WTC11 (cell line): ENCODE data around the gene NRXN3. TPM values are rescaled to one million over a fixed set of nuclear protein-coding genes. Genes with fewer than 3 reads are reported as not detected.

ENCODE experiments used
- ATAC-seq: fragments of 200-7000 bp; cut with Tn5 transposase; 2 replicates; pipeline ENCODE4 v1.10.0; 2021; ENCODE audit warnings: mild to moderate bottlenecking, moderate library complexity
- CTCF ChIA-PET: fragments of 300-600 bp; sonication (Branson Sonifier 250); formaldehyde crosslinking; loops from one replicate; lab custom pipeline; 2021; ENCODE audit warnings: antibody characterized with exemption; lab: Charles Lee
- POLR2A ChIA-PET: fragments of 350-600 bp; sonication (Branson Sonifier 250); formaldehyde crosslinking; loops from one replicate; lab custom pipeline; 2021; ENCODE audit warnings: antibody characterized with exemption; lab: Charles Lee
- DNase-seq: peaks from one replicate; pipeline ENCODE4 v3.0.0; 2021; ENCODE audit warnings: low spot score
- H3K27ac Mint-ChIP-seq: 2 replicates; pipeline ENCODE4 v1.8.0; 2021; ENCODE audit warnings: mixed read lengths
- H3K27me3 Mint-ChIP-seq: 2 replicates; pipeline ENCODE4 v1.8.0; 2021; ENCODE audit warnings: low read depth, mild to moderate bottlenecking, moderate library complexity, mixed read lengths
- H3K36me3 Mint-ChIP-seq: 2 replicates; pipeline ENCODE4 v1.8.0; 2021; ENCODE audit warnings: mixed read lengths
- H3K4me1 Mint-ChIP-seq: 2 replicates; pipeline ENCODE4 v1.8.0; 2022; ENCODE audit warnings: mixed read lengths
- H3K4me3 Mint-ChIP-seq: 2 replicates; pipeline ENCODE4 v1.8.0; 2021; ENCODE audit warnings: mild to moderate bottlenecking, moderate library complexity, mixed read lengths
- H3K9me3 Mint-ChIP-seq: 2 replicates; pipeline ENCODE4 v1.8.0; 2021; ENCODE audit warnings: mixed read lengths
- ELF4 ChIP-seq: sonication (generic); formaldehyde crosslinking; IDR thresholded peaks from 2 replicates; pipeline ENCODE4 v1.8.1; 2022; ENCODE audit warnings: low read depth, mild to moderate bottlenecking, moderate library complexity, missing genetic modification reagents
- EMX1 ChIP-seq: fragments of 250-450 bp; sonication (Bioruptor Pico); IDR thresholded peaks from 2 replicates; pipeline ENCODE4 v1.8.0; 2021; ENCODE audit warnings: mild to moderate bottlenecking
- ETV6 ChIP-seq: sonication (generic); formaldehyde crosslinking; IDR thresholded peaks from 2 replicates; pipeline ENCODE4 v1.8.1; 2022; ENCODE audit warnings: mild to moderate bottlenecking, missing genetic modification reagents
- FOXK1 ChIP-seq: sonication (generic); formaldehyde crosslinking; IDR thresholded peaks from 2 replicates; pipeline ENCODE4 v1.8.0; 2022; ENCODE audit warnings: mild to moderate bottlenecking, moderate library complexity, missing genetic modification reagents
- FOXP1 ChIP-seq: sonication (generic); formaldehyde crosslinking; IDR thresholded peaks from 2 replicates; pipeline ENCODE4 v1.8.0; 2022; ENCODE audit warnings: missing genetic modification reagents, mild to moderate bottlenecking, moderate library complexity, borderline replicate concordance
- GTF2I ChIP-seq: fragments of 250-450 bp; sonication (Bioruptor Pico); conservative IDR thresholded peaks from 2 replicates; pipeline ENCODE4 v1.4.0; 2021; ENCODE audit warnings: mild to moderate bottlenecking
- KAT7 ChIP-seq: sonication (generic); formaldehyde crosslinking; IDR thresholded peaks from 2 replicates; pipeline ENCODE4 v1.8.1; 2023; ENCODE audit warnings: missing genetic modification reagents, mild to moderate bottlenecking, borderline replicate concordance
- NR2C2 ChIP-seq: sonication (generic); formaldehyde crosslinking; IDR thresholded peaks from 2 replicates; pipeline ENCODE4 v1.8.0; 2022; ENCODE audit warnings: mild to moderate bottlenecking, missing genetic modification reagents
- RELA ChIP-seq: sonication (generic); formaldehyde crosslinking; IDR thresholded peaks from 2 replicates; pipeline ENCODE4 v1.8.1; 2022; ENCODE audit warnings: missing genetic modification reagents, mild to moderate bottlenecking, borderline replicate concordance
- SOX15 ChIP-seq: fragments of 250-450 bp; sonication (Bioruptor Pico); IDR thresholded peaks from 2 replicates; pipeline ENCODE4 v1.9.0; 2021; ENCODE audit warnings: mild to moderate bottlenecking
- TCF7 ChIP-seq: sonication (generic); formaldehyde crosslinking; IDR thresholded peaks from 2 replicates; pipeline ENCODE4 v1.8.0; 2022; ENCODE audit warnings: mild to moderate bottlenecking, low read depth, missing genetic modification reagents, moderate library complexity
- TEAD4 ChIP-seq: sonication (generic); formaldehyde crosslinking; IDR thresholded peaks from 2 replicates; pipeline ENCODE4 v1.8.0; 2022; ENCODE audit warnings: mild to moderate bottlenecking, missing genetic modification reagents
- TP53 ChIP-seq: sonication (generic); formaldehyde crosslinking; IDR thresholded peaks from 2 replicates; pipeline ENCODE4 v1.8.1; 2023; ENCODE audit warnings: mild to moderate bottlenecking, missing genetic modification reagents
- ZNF121 ChIP-seq: sonication (generic); formaldehyde crosslinking; IDR thresholded peaks from 2 replicates; pipeline ENCODE4 v1.8.0; 2023; ENCODE audit warnings: missing genetic modification reagents
- ZNF138 ChIP-seq: sonication (generic); formaldehyde crosslinking; conservative IDR thresholded peaks from 2 replicates; pipeline ENCODE4 v1.8.1; 2022; ENCODE audit warnings: mild to moderate bottlenecking, moderate library complexity, missing genetic modification reagents
- ZNF263 ChIP-seq: sonication (generic); formaldehyde crosslinking; IDR thresholded peaks from 2 replicates; pipeline ENCODE4 v1.8.1; 2022; ENCODE audit warnings: low read depth, mild to moderate bottlenecking, moderate library complexity, missing genetic modification reagents
- ZNF416 ChIP-seq: fragments of 250-450 bp; sonication (Bioruptor Pico); IDR thresholded peaks from 2 replicates; pipeline ENCODE4 v1.9.0; 2021; ENCODE audit warnings: mild to moderate bottlenecking, inconsistent platforms
- total RNA-seq: library from RNA; stranded (reverse); gene quantifications from 3 replicates; pipeline ENCODE4 v1.2.3, GENCODE V29; 2021
- TF ChIP-seq, protein P1 (sequence below): fragments of 250-450 bp; sonication (Bioruptor Pico); IDR thresholded peaks from 2 replicates; pipeline ENCODE4 v1.9.0; 2021; ENCODE audit warnings: mild to moderate bottlenecking
- TF ChIP-seq, protein P2 (sequence below): fragments of 200-600 bp; IDR thresholded peaks from 2 replicates; pipeline ENCODE4 v1.8.0; 2022; ENCODE audit warnings: antibody characterized with exemption
- TF ChIP-seq, protein P3 (sequence below): sonication (generic); formaldehyde crosslinking; IDR thresholded peaks from 2 replicates; pipeline ENCODE4 v1.8.1; 2022; ENCODE audit warnings: mild to moderate bottlenecking, missing genetic modification reagents, moderate library complexity, borderline replicate concordance
- TF ChIP-seq, protein P4 (sequence below): sonication (generic); formaldehyde crosslinking; IDR thresholded peaks from 2 replicates; pipeline ENCODE4 v1.8.1; 2022; ENCODE audit warnings: low read depth, missing genetic modification reagents, borderline replicate concordance
- TF ChIP-seq, protein P5 (sequence below): fragments of 250-450 bp; sonication (Bioruptor Pico); IDR thresholded peaks from 2 replicates; pipeline ENCODE4 v2.1.2; 2022; ENCODE audit warnings: mild to moderate bottlenecking, moderate library complexity

NRXN3 gene
- total RNA-seq, 1 experiment from 2014 or later, result 3.0 TPM

- Mint-ChIP-seq H3K36me3 (no peaks in the 10 kb centered on the region), H3K9me3 (peaks cover 24% of the 10 kb centered on the region), H3K4me3 (no peak overlapping the region), H3K27ac (no peak overlapping the region), H3K27me3 (no peaks in the 10 kb centered on the region; the same call in 1 of the 2 replicates), H3K4me1 (no peaks in the 10 kb centered on the region)
- DNase-seq (no peak), ATAC-seq (no peak)
- no peak for TF ChIP-seq FOXK1 (CRISPR knock-in tag)
- TF ChIP-seq, protein P1, sequence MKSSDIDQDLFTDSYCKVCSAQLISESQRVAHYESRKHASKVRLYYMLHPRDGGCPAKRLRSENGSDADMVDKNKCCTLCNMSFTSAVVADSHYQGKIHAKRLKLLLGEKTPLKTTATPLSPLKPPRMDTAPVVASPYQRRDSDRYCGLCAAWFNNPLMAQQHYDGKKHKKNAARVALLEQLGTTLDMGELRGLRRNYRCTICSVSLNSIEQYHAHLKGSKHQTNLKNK (CRISPR knock-in tag), result no peak
- TF ChIP-seq RELA (CRISPR knock-in tag), result no peak
- TF ChIP-seq KAT7 (CRISPR knock-in tag), result no peak
- TF ChIP-seq, protein P2, sequence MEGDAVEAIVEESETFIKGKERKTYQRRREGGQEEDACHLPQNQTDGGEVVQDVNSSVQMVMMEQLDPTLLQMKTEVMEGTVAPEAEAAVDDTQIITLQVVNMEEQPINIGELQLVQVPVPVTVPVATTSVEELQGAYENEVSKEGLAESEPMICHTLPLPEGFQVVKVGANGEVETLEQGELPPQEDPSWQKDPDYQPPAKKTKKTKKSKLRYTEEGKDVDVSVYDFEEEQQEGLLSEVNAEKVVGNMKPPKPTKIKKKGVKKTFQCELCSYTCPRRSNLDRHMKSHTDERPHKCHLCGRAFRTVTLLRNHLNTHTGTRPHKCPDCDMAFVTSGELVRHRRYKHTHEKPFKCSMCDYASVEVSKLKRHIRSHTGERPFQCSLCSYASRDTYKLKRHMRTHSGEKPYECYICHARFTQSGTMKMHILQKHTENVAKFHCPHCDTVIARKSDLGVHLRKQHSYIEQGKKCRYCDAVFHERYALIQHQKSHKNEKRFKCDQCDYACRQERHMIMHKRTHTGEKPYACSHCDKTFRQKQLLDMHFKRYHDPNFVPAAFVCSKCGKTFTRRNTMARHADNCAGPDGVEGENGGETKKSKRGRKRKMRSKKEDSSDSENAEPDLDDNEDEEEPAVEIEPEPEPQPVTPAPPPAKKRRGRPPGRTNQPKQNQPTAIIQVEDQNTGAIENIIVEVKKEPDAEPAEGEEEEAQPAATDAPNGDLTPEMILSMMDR, result no peak
- no peak for TF ChIP-seq TCF7 (CRISPR knock-in tag)
- TF ChIP-seq ZNF121 (CRISPR knock-in tag), result no peak
- TF ChIP-seq SOX15 (CRISPR knock-in tag), result no peak
- no peak for TF ChIP-seq EMX1 (CRISPR knock-in tag)
- TF ChIP-seq TP53 (CRISPR knock-in tag), result no peak
- TF ChIP-seq NR2C2 (CRISPR knock-in tag), result no peak
- no peak for TF ChIP-seq ZNF138
- no peak for TF ChIP-seq FOXP1 (CRISPR knock-in tag)
- TF ChIP-seq ELF4 (CRISPR knock-in tag), result no peak
- CTCF ChIA-PET, result no interaction called here
- POLR2A ChIA-PET, result no interaction called here
Observed at GRCh38 chr14:79056879-79057278, 886.7 kb downstream of the NRXN3 start.

DNA sequence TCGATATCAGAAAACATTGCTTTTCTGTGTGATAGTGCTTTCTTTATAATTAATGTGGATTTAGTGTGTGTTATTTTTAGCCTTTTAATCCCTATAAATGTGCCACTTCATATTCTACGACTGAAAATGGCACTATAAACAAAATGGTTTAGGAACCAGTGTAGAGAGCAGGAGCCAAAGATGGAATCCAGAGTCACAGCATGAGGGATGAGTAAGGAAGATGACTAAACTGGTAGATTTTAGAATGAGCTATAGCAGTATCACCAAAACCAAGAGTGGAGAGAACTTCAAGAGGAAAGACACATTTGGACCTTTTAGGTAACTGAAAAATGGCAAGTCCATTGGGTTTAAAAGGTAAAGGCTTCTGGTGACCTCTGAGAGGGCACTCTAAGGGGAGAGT, 887.2 kb downstream of the NRXN3 start:
- CTCF ChIA-PET, result no interaction called here
- Mint-ChIP-seq H3K36me3 (no peaks in the 10 kb centered on the region), H3K27me3 (no peaks in the 10 kb centered on the region; the same call in 1 of the 2 replicates), H3K9me3 (peaks cover 24% of the 10 kb centered on the region), H3K27ac (no peak overlapping the region), H3K4me1 (0 out of 2 replicates have a peak, but pooled peaks cover 2% of the 10 kb centered on the region), H3K4me3 (no peak overlapping the region)
- no peak for ATAC-seq
- POLR2A ChIA-PET, result no interaction called here
- DNase-seq, result no peak
- TF ChIP-seq TP53 (CRISPR knock-in tag), result no peak

DNA sequence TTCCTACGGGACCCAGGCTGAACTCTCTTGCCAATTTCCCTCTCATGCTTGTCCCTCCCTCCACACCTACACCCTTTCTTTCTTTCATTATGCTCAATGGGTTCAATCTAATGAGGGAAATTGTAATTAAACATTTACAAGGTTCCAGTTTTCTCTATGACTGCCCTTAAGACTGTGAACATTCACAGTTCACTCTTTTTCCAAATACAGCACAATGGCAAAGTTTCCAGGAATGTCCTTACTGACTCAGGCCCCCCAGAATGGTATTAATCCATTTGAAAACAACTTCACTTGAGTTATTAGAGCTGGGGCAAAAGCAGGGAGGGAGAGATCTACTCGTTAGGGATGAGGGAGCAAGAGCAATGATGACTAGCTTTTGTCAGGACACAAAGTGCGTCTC, 892.1 kb downstream of the NRXN3 start:
- DNase-seq (no peak), ATAC-seq (no peak)
- CTCF ChIA-PET, result no interaction called here
- TF ChIP-seq ZNF263 (CRISPR knock-in tag), result no peak
- TF ChIP-seq, protein P3, sequence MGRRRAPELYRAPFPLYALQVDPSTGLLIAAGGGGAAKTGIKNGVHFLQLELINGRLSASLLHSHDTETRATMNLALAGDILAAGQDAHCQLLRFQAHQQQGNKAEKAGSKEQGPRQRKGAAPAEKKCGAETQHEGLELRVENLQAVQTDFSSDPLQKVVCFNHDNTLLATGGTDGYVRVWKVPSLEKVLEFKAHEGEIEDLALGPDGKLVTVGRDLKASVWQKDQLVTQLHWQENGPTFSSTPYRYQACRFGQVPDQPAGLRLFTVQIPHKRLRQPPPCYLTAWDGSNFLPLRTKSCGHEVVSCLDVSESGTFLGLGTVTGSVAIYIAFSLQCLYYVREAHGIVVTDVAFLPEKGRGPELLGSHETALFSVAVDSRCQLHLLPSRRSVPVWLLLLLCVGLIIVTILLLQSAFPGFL (CRISPR knock-in tag), result no peak
- TF ChIP-seq ZNF121 (CRISPR knock-in tag), result no peak
- TF ChIP-seq SOX15 (CRISPR knock-in tag), result no peak
- no peak for TF ChIP-seq ZNF416 (CRISPR knock-in tag)
- TF ChIP-seq, protein P4, sequence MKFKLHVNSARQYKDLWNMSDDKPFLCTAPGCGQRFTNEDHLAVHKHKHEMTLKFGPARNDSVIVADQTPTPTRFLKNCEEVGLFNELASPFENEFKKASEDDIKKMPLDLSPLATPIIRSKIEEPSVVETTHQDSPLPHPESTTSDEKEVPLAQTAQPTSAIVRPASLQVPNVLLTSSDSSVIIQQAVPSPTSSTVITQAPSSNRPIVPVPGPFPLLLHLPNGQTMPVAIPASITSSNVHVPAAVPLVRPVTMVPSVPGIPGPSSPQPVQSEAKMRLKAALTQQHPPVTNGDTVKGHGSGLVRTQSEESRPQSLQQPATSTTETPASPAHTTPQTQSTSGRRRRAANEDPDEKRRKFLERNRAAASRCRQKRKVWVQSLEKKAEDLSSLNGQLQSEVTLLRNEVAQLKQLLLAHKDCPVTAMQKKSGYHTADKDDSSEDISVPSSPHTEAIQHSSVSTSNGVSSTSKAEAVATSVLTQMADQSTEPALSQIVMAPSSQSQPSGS (CRISPR knock-in tag), result no peak
- TF ChIP-seq ETV6 (CRISPR knock-in tag), result no peak
- TF ChIP-seq TEAD4 (CRISPR knock-in tag), result no peak
- TF ChIP-seq GTF2I (CRISPR knock-in tag), result no peak
- no peak for TF ChIP-seq EMX1 (CRISPR knock-in tag)
- TF ChIP-seq, protein P5, sequence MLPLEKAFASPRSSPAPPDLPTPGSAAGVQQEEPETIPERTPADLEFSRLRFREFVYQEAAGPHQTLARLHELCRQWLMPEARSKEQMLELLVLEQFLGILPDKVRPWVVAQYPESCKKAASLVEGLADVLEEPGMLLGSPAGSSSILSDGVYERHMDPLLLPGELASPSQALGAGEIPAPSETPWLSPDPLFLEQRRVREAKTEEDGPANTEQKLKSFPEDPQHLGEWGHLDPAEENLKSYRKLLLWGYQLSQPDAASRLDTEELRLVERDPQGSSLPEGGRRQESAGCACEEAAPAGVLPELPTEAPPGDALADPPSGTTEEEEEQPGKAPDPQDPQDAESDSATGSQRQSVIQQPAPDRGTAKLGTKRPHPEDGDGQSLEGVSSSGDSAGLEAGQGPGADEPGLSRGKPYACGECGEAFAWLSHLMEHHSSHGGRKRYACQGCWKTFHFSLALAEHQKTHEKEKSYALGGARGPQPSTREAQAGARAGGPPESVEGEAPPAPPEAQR, result no peak
- POLR2A ChIA-PET, result no interaction called here
- H3K27me3 Mint-ChIP-seq, result no peaks in the 10 kb centered on the region; the same call in 1 of the 2 replicates
- H3K4me1 Mint-ChIP-seq, result 0 out of 2 replicates have a peak, but pooled peaks cover 3% of the 10 kb centered on the region
- H3K4me3 Mint-ChIP-seq, result no peak overlapping the region
- no peak overlapping the region for H3K27ac Mint-ChIP-seq
- peaks cover 4% of the 10 kb centered on the region; the same call in 1 of the 2 replicates for H3K36me3 Mint-ChIP-seq
- H3K9me3 Mint-ChIP-seq, result peaks cover 28% of the 10 kb centered on the region
